Measurements from ENCODE around the gene MROH7.

Gene MROH7

GRCh38 chr1:54710434-54710833 lies 68.8 kb downstream of the MROH7 start:
- no peaks in the 10 kb centered on the region for H3K36me3 ChIP-seq (ENCODE audit: control insufficient read depth in 1 of 2, insufficient read depth in 2 of 2, low read length in 2 of 2)
- H3K4me2 ChIP-seq (ENCODE audit: low read length) = no peak overlapping the region
- H4K8ac ChIP-seq (ENCODE audit: low read depth, low read length) = no peak overlapping the region
- no peak overlapping the region for H3K9ac ChIP-seq (ENCODE audit: low read length)
- H3K27me3 ChIP-seq (ENCODE audit: insufficient read depth, low read length) = no peaks in the 10 kb centered on the region
- H4K12ac ChIP-seq (ENCODE audit: low read depth, low read length) = no peak overlapping the region
- H2AFZ ChIP-seq (ENCODE audit: insufficient read depth, low read length, poor library complexity) = no peak overlapping the region
- peaks cover 1% of the 10 kb centered on the region for H3K79me1 ChIP-seq (ENCODE audit: low read length)
- H3K4me1 ChIP-seq (ENCODE audit: control insufficient read depth in 1 of 2, insufficient read depth in 2 of 2, low read length in 2 of 2) = peaks cover 4% of the 10 kb centered on the region in 2 experiments
- H3K27ac ChIP-seq (ENCODE audit: low read depth, low read length) = no peak overlapping the region
- H3K14ac ChIP-seq (ENCODE audit: low read length) = no peak overlapping the region
- WGBS (ENCODE audit: extremely low coverage, insufficient coverage, insufficient read length) = no CpG with 5 or more reads among the region's 3 CpGs
- no peak overlapping the region for H3K23ac ChIP-seq (ENCODE audit: low read length)
- H3K4ac ChIP-seq (ENCODE audit: low read depth, low read length) = no peak overlapping the region
- no peak overlapping the region for H2BK12ac ChIP-seq (ENCODE audit: low read length)
- no peak overlapping the region for H2BK5ac ChIP-seq (ENCODE audit: low read depth, low read length, poor library complexity)
- H2AK5ac ChIP-seq (ENCODE audit: low read length) = no peak overlapping the region
- no peak overlapping the region for H3K4me3 ChIP-seq (ENCODE audit: low read depth, low read length)
- DNase-seq = no peak
- no peak overlapping the region for H2BK120ac ChIP-seq (ENCODE audit: insufficient read depth, low read length, poor library complexity)
- H3K18ac ChIP-seq (ENCODE audit: low read length) = no peak overlapping the region
- H3K9me3 ChIP-seq (ENCODE audit: insufficient read depth, low read depth, low read length) = peaks cover 2% of the 10 kb centered on the region
- no peak overlapping the region for H4K91ac ChIP-seq (ENCODE audit: low read depth, low read length)
- H3K79me2 ChIP-seq (ENCODE audit: control insufficient read depth, insufficient read depth, low read length, poor library complexity) = no peaks in the 10 kb centered on the region

GRCh38 chr1:54710841-54711240 lies 69.3 kb downstream of the MROH7 start:
- Histone ChIP-seq H3K79me1 (ENCODE audit: low read length) (peaks cover 4% of the 10 kb centered on the region), H2AK5ac (ENCODE audit: low read length) (no peak overlapping the region), H3K4me3 (ENCODE audit: low read depth, low read length) (no peak overlapping the region), H4K12ac (ENCODE audit: low read depth, low read length) (no peak overlapping the region), H2BK120ac (ENCODE audit: insufficient read depth, low read length, poor library complexity) (no peak overlapping the region), H3K27ac (ENCODE audit: low read depth, low read length) (no peak overlapping the region), H3K14ac (ENCODE audit: low read length) (no peak overlapping the region), H3K4ac (ENCODE audit: low read depth, low read length) (no peak overlapping the region), H3K4me2 (ENCODE audit: low read length) (no peak overlapping the region), H4K8ac (ENCODE audit: low read depth, low read length) (no peak overlapping the region), H3K27me3 (ENCODE audit: insufficient read depth, low read length) (no peaks in the 10 kb centered on the region), H2BK12ac (ENCODE audit: low read length) (no peak overlapping the region), H3K18ac (ENCODE audit: low read length) (no peak overlapping the region), H2BK5ac (ENCODE audit: low read depth, low read length, poor library complexity) (no peak overlapping the region), H3K9me3 (ENCODE audit: insufficient read depth, low read depth, low read length) (no peaks in the 10 kb centered on the region), H3K9ac (ENCODE audit: low read length) (no peak overlapping the region), H2AFZ (ENCODE audit: insufficient read depth, low read length, poor library complexity) (no peak overlapping the region), H3K23ac (ENCODE audit: low read length) (no peak overlapping the region), H3K79me2 (ENCODE audit: control insufficient read depth, insufficient read depth, low read length, poor library complexity) (peaks cover 1% of the 10 kb centered on the region), H3K4me1 (ENCODE audit: control insufficient read depth in 1 of 2, insufficient read depth in 2 of 2, low read length in 2 of 2) (peaks cover 4 to 5% of the 10 kb centered on the region in 2 experiments), H3K36me3 (ENCODE audit: control insufficient read depth in 1 of 2, insufficient read depth in 2 of 2, low read length in 2 of 2) (no peaks in the 10 kb centered on the region), H4K91ac (ENCODE audit: low read depth, low read length) (no peak overlapping the region)
- WGBS (ENCODE audit: extremely low coverage, insufficient coverage, insufficient read length) = no CpG with 5 or more reads among the region's 6 CpGs
- peak; percentile 71 to 74 for DNase-seq

- no peak overlapping the region for H3K23ac ChIP-seq (ENCODE audit: low read length)
- WGBS (ENCODE audit: extremely low coverage, insufficient coverage, insufficient read length) = no CpG with 5 or more reads among the region's 10 CpGs
- no peaks in the 10 kb centered on the region for H3K9me3 ChIP-seq (ENCODE audit: insufficient read depth, low read depth, low read length)
These were observed 70.0 kb downstream of the MROH7 start for GRCh38 chr1:54711536-54711935.

GRCh38 chr1:54714881-54715492 lies 73.4 kb downstream of the MROH7 start:
- no peak overlapping the region for H3K4ac ChIP-seq (ENCODE audit: low read depth, low read length)
- peaks cover 8% of the 10 kb centered on the region for H3K79me1 ChIP-seq (ENCODE audit: low read length)
- H2BK5ac ChIP-seq (ENCODE audit: low read depth, low read length, poor library complexity) = no peak overlapping the region
- no peaks in the 10 kb centered on the region for H3K9me3 ChIP-seq (ENCODE audit: insufficient read depth, low read depth, low read length)
- H3K36me3 ChIP-seq (ENCODE audit: control insufficient read depth in 1 of 2, insufficient read depth in 2 of 2, low read length in 2 of 2) = peaks cover 3 to 8% of the 10 kb centered on the region in 2 experiments
- peak overlapping the region; percentile 1 for H3K9ac ChIP-seq (ENCODE audit: low read length)
- peaks cover 3% of the 10 kb centered on the region for H3K79me2 ChIP-seq (ENCODE audit: control insufficient read depth, insufficient read depth, low read length, poor library complexity)
- no peak overlapping the region for H3K27ac ChIP-seq (ENCODE audit: low read depth, low read length)
- peak overlapping the region; percentile 27 for H2BK120ac ChIP-seq (ENCODE audit: insufficient read depth, low read length, poor library complexity)
- peak overlapping the region; percentile 80 for H4K12ac ChIP-seq (ENCODE audit: low read depth, low read length)
- peak overlapping the region; percentile 36 for H4K91ac ChIP-seq (ENCODE audit: low read depth, low read length)
- peaks cover 4 to 5% of the 10 kb centered on the region in 2 experiments for H3K4me1 ChIP-seq (ENCODE audit: control insufficient read depth in 1 of 2, insufficient read depth in 2 of 2, low read length in 2 of 2)
- H3K27me3 ChIP-seq (ENCODE audit: insufficient read depth, low read length) = no peaks in the 10 kb centered on the region
- peak overlapping the region; percentile 91 for H3K4me3 ChIP-seq (ENCODE audit: low read depth, low read length)
- peak overlapping the region; percentile 33 for H2AK5ac ChIP-seq (ENCODE audit: low read length)
- peak overlapping the region; percentile 69 for H2AFZ ChIP-seq (ENCODE audit: insufficient read depth, low read length, poor library complexity)
- WGBS (ENCODE audit: extremely low coverage, insufficient coverage, insufficient read length) = no CpG with 5 or more reads among the region's 7 CpGs
- no peak overlapping the region for H2BK12ac ChIP-seq (ENCODE audit: low read length)
- H4K8ac ChIP-seq (ENCODE audit: low read depth, low read length) = peak overlapping the region; percentile 87
- H3K18ac ChIP-seq (ENCODE audit: low read length) = no peak overlapping the region
- H3K23ac ChIP-seq (ENCODE audit: low read length) = no peak overlapping the region
- peak overlapping the region; percentile 9 for H3K14ac ChIP-seq (ENCODE audit: low read length)
- no peak for DNase-seq
- peak overlapping the region; percentile 83 for H3K4me2 ChIP-seq (ENCODE audit: low read length)

More at GRCh38 chr1:54711536-54711935, 70.0 kb downstream of the MROH7 start:
- H3K27ac ChIP-seq (ENCODE audit: low read depth, low read length) = no peak overlapping the region
- no peaks in the 10 kb centered on the region for H3K36me3 ChIP-seq (ENCODE audit: control insufficient read depth in 1 of 2, insufficient read depth in 2 of 2, low read length in 2 of 2)
- no peak overlapping the region for H2BK12ac ChIP-seq (ENCODE audit: low read length)
- no peak overlapping the region for H4K91ac ChIP-seq (ENCODE audit: low read depth, low read length)
- H3K79me1 ChIP-seq (ENCODE audit: low read length) = peaks cover 8% of the 10 kb centered on the region
- no peak overlapping the region for H4K8ac ChIP-seq (ENCODE audit: low read depth, low read length)
- H3K79me2 ChIP-seq (ENCODE audit: control insufficient read depth, insufficient read depth, low read length, poor library complexity) = peaks cover 3% of the 10 kb centered on the region
- H3K9ac ChIP-seq (ENCODE audit: low read length) = no peak overlapping the region
- no peak overlapping the region for H2AFZ ChIP-seq (ENCODE audit: insufficient read depth, low read length, poor library complexity)
- no peak overlapping the region for H2BK120ac ChIP-seq (ENCODE audit: insufficient read depth, low read length, poor library complexity)
- H2BK5ac ChIP-seq (ENCODE audit: low read depth, low read length, poor library complexity) = no peak overlapping the region
- H3K14ac ChIP-seq (ENCODE audit: low read length) = no peak overlapping the region
- DNase-seq = no peak
- no peaks in the 10 kb centered on the region for H3K27me3 ChIP-seq (ENCODE audit: insufficient read depth, low read length)
- H3K4me2 ChIP-seq (ENCODE audit: low read length) = no peak overlapping the region
- no peak overlapping the region for H2AK5ac ChIP-seq (ENCODE audit: low read length)
- H3K4ac ChIP-seq (ENCODE audit: low read depth, low read length) = no peak overlapping the region
- H3K4me3 ChIP-seq (ENCODE audit: low read depth, low read length) = no peak overlapping the region
- no peak overlapping the region for H3K18ac ChIP-seq (ENCODE audit: low read length)
- H3K4me1 ChIP-seq (ENCODE audit: control insufficient read depth in 1 of 2, insufficient read depth in 2 of 2, low read length in 2 of 2) = peaks cover 4 to 5% of the 10 kb centered on the region in 2 experiments
- H4K12ac ChIP-seq (ENCODE audit: low read depth, low read length) = no peak overlapping the region

Measured in trophoblast cell (in vitro differentiated cells and primary cell).